HG03575 (cell line): Measurements from ENCODE around the gene GIPC2.
"Not testable (repeated sequence)": the region's sequence is repeated elsewhere in the genome, so short reads cannot be mapped to it uniquely, and the experiment has no call there.

Experiments
- ATAC-seq: cut with Tn5 transposase; IDR thresholded peaks from one replicate; pipeline ENCODE4 v1.9.1; 2021; ENCODE audit not compliant: unreplicated experiment, insufficient number of reproducible peaks, low FRiP score; ENCODE audit errors: extremely low read depth

Gene GIPC2

DNA sequence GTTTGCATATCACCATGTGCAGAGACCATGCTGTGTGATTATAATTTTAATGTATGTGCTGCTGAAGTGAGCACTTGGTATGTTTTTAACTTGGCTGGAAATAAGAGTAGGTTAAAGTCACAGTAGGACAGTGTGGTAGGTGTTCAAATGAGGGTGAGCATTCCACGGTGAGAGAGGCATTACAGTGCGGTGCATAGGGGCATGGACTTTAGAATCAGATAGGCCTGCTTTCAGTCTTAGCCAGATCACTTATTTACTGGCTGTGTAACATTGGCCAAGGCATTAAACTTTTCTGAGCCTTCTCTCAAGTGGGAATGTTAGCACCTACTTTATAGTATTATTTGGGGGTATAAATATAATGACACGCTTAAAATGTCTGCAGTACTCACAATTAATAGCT lies 43.2 kb downstream of the GIPC2 start:
- ATAC-seq: no peak

DNA sequence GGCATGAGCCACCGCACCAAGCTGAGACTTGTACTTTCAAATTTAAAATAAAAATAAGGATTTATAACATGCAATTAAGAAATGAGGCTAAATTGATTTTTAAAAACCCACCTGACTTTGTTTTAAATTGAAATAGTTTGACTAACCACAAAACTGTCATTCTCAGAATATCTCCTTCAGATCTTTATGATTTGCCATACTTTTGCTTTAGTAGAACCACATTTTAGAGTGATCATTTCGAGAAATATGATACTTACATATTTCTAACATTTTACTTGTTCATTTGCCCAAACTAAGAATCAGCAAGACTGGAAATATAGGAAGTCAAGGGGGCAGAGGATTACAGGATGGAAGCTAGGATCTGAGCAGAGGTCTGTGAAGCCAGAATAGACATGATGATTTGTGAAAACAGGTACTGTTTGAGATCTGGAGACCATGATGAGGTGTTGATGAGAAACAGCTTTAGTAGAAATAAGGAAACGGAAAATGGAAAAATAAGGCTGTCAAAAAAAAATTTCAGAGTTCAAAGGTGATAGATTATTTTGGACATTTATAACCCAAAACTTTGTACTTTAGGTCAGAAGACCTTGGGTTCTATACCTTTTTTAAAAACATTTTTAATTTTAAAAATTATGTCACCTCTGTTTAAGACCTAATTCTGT lies 44.8 kb downstream of the GIPC2 start:
- ATAC-seq: no peak

DNA sequence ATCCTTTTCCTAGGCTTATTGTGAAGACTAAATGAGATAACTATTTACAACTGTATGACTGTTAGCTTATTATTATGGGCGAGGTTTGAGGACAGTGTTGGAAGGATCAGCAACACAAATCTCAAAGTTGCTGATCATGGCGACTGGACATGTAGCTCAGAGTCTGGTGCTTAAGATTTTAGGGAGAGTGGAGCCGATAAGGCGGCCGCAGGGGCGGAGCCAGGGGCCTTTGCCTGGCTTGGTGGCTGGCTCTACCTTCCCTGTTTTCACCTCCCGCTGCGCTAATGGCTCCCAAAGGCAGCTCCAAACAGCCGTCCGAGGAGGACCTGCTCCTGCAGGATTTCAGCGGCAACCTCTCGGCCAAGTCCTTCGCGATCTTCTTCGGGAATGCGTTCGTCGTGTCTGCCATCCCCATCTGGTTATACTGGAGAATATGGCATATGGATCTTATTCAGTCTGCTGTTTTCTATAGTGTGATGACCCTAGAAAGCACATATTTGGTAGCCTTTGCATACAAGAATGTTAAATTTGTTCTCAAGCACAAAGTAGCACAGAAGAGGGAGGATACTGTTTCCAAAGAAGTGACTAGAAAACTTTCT lies 45.5 kb downstream of the GIPC2 start:
- no peak for ATAC-seq

GRCh38 chr1:78091886-78092285 lies 46.1 kb downstream of the GIPC2 start:
- ATAC-seq: no peak

- no peak for ATAC-seq
Measured at GRCh38 chr1:78092643-78093042, 46.9 kb downstream of the GIPC2 start.

DNA sequence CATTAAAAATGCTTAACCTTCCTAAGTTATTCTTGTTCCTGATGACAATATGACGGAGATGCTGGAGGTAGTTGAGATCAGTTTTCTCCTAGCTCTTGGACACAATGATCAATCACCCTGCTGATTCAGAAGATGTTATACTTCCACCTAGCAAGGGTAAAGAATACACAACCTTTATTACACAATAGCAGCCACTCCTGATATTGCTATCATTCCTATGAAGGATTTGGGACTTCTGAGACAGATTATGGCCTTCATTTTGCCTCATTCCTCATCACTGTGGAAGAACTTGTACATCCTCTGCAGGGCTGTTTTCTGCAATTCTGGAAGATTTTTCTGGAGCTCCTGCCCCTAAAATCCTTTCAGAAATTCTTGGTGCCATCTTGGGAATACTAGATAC lies 47.8 kb downstream of the GIPC2 start:
- ATAC-seq: no peak

- ATAC-seq: no peak
Measured at GRCh38 chr1:78094639-78095038, 48.9 kb downstream of the GIPC2 start.

GRCh38 chr1:78095593-78095992 lies 49.8 kb downstream of the GIPC2 start:
- ATAC-seq: no peak

GRCh38 chr1:78096017-78096416 lies 50.3 kb downstream of the GIPC2 start:
- ATAC-seq: no peak

GRCh38 chr1:78096976-78097375 lies 51.2 kb downstream of the GIPC2 start:
- no peak for ATAC-seq

GRCh38 chr1:78101051-78101450 lies 55.3 kb downstream of the GIPC2 start:
- no peak for ATAC-seq

- no peak for ATAC-seq
Measured at GRCh38 chr1:78101514-78101913, 55.7 kb downstream of the GIPC2 start.

GRCh38 chr1:78102082-78102481 lies 56.3 kb downstream of the GIPC2 start:
- ATAC-seq: no peak

GRCh38 chr1:78102916-78103315 lies 57.1 kb downstream of the GIPC2 start:
- ATAC-seq: no peak

GRCh38 chr1:78104322-78104721 lies 58.6 kb downstream of the GIPC2 start:
- no peak for ATAC-seq

- ATAC-seq: not testable (repeated sequence)
Measured at GRCh38 chr1:78109659-78110058, 63.9 kb downstream of the GIPC2 start.

DNA sequence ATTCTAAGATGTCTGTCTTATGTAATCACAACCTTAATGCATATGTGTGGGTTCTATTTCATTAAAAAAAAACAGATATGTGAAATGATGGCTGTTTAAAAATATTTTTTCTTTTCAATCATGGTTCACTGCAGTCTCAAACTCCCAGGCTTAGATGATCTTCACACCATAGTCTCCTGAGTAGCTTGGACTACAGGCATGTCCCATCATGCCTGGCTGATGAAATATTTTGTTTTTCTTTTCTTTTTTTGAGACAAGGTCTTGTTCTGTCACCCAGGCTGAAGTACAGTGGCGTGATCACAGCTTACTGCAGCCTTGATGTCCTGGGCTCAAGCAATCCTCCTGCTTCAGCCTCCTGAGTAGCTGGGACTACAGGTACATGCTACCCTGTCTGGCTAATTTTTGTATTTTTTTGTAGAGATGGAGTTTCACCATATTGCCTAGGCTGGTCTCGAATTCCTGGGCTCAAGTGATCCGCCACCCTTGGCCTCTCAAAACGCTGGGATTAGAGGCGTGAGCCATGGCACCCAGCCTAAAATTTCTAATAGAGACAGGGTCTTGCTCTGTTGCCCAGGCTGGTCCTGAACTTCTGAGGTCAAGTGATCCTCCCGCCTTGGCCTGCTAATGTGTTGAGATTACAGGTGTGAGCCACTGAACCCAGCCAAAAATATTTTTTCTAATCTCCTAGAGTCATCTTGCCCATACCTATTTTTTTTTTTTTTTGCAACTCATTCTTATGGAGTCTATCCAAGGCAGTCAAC lies 67.6 kb downstream of the GIPC2 start:
- no peak for ATAC-seq

GRCh38 chr1:78114034-78114956 lies 68.5 kb downstream of the GIPC2 start:
- peak; percentile 48 for ATAC-seq

DNA sequence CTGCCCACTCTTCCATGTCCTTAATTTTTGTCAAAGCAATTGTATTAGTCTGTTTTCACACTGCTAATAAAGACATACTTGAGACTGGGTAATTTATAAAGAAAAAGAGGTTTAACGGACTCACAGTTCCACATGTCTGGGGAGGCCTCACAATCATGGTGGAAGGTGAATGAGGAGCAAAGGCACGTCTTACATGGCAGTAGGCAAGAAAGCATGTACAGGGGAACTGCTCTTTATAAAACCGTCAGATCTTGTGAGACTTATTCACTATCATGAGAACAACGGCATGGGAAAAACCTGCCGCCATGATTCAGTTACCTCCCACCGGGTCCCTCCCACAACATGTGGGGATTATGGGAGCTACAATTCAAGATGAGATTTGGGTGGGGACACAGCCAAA lies 74.7 kb downstream of the GIPC2 start:
- ATAC-seq: not testable (repeated sequence)
